NOMO-1 treated with DMSO at 0.1 percent for 48 hours (cell line): ENCODE results near the gene SSH2.

ENCODE experiments used
- DNase-seq: peaks from one replicate; lab custom pipeline; 2025; ENCODE audit not compliant: unreplicated experiment; lab: John Stamatoyannopoulos, UW

SSH2 gene

GRCh38 chr17:29630630-29631193 lies 299.3 kb downstream of the SSH2 start:
- DNase-seq = no peak

DNA sequence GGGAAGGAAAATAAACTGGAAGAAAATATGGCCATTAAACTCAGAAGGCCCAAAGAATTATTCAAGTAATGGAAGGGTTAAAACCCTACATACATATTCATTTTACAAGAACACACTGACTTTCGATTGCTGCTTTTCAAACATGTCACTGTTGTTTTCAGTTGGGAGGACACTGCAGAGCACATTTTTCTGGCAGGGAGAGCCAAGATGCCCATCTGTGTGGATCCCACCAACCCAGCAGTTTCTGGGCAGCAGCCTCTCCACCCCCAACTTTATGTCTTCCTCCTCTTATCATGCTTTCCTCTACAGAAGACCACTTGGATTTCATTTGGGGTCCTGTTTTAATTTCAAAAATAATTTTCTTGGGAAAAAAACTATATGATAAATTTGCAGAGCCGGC lies 300.2 kb downstream of the SSH2 start:
- DNase-seq = no peak

GRCh38 chr17:29628644-29629043 lies 301.4 kb downstream of the SSH2 start:
- no peak for DNase-seq

- DNase-seq = no peak
These were observed 302.1 kb downstream of the SSH2 start for GRCh38 chr17:29627951-29628350.

DNA sequence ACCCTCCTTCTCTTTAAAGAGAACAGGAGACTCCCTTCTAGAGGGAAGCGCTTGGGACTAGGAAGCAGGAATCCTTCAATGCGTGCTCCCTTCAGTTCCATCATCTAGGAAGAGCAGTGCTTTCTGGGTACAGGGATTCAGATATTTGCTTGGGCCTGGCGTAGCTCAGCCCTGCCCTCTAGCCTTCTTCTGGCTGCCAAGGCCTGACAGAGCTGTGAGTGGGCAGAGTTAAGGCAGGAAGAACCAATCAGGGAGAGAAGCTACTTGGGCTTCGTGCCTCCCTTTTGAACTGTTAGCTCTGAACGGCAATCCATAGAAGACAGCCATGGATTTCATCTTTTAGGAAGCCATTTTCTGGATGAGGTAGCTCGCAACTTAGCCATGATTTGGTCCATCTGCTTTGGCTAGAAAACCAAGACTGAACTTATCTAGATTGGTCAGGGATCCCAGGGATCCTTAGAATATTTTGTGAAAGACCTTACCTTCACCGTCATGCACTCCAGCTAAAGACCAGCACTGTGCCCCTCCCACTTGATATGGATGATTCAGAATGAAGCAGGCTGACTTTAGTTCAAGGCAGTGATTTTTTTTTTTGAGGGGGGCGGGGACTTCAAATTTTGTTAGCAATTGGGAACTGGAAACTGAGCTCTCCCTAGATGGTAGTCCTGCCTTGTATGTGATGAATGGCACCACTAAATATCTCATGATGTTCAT lies 304.8 kb downstream of the SSH2 start:
- no peak for DNase-seq

DNA sequence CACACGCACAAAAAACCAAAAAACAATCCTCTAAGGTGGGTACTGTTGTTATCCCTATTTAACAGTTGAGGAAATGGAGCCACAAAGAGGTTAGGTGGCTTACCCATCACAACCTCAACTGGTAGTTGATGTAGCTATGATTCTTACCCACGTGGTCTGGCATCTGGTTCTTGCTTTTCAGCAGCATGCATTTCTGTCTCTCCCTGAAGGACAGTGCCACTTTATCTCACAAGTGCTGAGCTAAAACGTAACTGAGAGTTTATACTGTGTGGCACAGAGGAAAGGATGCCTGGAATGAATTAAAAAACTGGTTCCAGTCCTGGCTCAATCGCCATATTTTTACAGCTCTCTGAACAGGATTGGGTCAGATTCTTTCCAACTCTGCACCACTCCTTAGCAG lies 305.4 kb downstream of the SSH2 start:
- DNase-seq = no peak

- no peak for DNase-seq
These were observed 306.8 kb downstream of the SSH2 start for GRCh38 chr17:29623283-29623647.

- peak; percentile 7 for DNase-seq
These were observed 307.4 kb downstream of the SSH2 start, which contains the start of gene CORO6 for GRCh38 chr17:29622337-29623282. TSS of gene CORO6 (minus strand) at chr17:29622912. CDS start at chr17:29621421, 1,491 bp downstream.

DNA sequence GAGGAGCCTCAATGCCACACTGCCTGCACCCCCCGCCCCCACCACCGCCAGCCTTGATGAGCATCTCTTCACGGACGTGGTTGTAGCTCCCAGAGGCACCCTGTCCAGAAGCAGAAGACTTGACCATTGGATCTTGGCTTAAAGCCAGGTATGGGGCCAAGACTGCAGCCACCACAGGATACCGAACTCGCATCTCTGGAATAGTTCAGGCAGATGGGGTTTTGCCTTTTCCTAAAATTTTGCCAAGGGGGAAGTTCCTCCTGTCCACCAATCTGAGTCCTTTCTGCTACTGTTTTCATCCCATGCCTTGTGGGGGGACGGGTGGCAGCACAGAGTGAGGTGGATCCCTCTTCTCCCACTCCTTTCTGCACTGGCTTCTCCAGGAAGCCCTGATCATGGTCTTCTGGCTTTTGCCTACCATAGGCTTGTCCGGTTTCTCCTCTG lies 308.3 kb downstream of the SSH2 start:
- DNase-seq = no peak

GRCh38 chr17:29620779-29621500 lies 309.1 kb downstream of the SSH2 start:
- no peak for DNase-seq

DNA sequence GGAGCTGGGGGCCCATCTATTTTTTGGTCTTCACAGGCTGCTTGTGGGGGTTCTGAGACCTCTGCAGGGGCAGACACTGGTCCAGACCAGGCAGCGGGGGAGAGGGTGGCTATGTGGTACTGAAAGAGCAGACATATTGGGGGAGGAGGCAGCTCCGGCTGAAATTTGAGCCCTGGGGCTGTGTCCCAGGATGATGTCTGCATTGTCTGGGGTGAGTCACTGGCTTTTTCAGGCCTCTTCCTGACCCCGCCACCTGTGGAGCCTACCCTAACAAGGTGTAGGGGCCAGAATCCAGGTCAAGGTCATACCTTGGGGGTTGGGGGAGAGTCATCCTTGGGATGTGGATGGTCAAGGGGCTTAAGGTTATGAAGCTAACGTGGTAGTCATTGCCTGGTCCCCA lies 309.8 kb downstream of the SSH2 start:
- no peak for DNase-seq

- peak; percentile 8 for DNase-seq
These were observed 310.8 kb downstream of the SSH2 start for GRCh38 chr17:29619251-29619650.

- no peak for DNase-seq
These were observed 311.6 kb downstream of the SSH2 start for GRCh38 chr17:29618272-29619065.

DNA sequence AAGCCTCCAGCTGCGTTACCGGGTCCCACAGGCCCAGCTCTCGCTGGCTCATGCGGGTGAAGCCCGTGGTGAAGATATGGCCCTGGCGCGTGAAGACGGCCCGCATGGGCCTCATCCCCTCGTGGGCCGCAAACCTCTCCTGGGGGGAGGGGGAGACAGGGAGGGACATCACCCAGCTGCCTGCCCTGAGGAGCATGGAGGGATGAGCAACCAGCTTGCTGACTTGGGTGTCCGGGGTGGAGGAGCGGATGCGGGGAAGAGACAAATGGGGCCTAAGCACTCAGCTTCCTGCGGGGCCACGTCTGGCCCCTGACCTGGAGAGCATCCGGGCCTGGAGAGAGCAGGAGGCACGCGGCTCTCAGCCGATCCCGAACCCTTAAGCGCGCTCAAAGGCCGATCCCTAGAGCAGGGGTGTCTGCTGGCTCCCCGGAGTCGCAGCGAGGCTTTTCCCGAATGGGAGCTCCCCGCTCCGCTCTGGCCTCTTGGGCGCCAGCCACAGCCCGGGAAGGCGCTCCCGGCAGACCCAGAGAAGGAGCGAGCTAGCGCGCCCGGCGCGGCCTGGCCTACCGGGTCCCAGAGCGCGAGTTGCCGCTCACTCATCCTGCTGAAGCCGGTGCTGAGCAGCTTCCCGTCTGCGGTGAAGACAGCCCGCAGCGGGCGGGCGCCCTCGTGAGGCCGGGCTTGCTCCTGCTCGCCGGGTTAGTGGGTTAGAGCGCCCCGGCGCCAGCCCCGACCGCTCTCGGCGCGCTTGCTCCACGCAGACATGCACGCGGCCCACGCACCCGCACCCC lies 312.4 kb downstream of the SSH2 start:
- peak; percentile 80 for DNase-seq

GRCh38 chr17:29617125-29617480 lies 312.9 kb downstream of the SSH2 start:
- peak; percentile 82 for DNase-seq

DNA sequence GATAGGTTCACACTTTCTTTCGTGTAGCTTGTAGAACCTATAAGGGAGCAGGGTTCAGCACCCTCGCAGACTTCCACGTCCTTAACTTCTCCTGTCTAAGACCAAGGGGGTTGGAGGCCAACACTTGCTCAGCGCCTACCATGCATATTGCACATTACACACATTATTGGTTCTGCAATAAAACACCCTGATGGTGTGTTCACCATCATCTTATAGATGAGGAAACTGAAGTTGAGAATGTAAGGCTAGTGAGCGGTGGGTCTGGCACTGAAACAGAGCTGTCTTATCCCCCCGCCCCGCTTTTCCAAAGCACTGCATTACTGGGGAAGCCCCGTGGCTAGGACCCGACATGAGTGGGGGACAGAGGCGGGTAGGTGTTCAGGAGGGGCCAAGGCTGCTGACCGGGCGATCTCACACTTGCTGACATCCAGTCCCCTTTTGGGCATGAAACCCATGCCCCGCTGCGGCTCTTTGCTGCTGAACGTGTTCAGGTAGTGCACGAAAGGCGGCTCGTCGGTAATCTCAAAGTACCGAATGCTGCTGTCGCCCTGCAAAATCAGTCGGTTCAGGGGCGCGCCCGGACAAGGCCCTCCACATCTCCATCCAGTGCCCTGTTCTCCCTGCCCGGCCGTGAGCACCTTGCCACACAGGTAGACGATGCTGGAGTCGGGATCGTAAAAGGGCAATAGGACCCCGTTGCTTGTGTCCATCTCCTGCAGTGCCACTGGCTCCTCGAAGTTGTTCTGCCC lies 313.6 kb downstream of the SSH2 start:
- no peak for DNase-seq

DNA sequence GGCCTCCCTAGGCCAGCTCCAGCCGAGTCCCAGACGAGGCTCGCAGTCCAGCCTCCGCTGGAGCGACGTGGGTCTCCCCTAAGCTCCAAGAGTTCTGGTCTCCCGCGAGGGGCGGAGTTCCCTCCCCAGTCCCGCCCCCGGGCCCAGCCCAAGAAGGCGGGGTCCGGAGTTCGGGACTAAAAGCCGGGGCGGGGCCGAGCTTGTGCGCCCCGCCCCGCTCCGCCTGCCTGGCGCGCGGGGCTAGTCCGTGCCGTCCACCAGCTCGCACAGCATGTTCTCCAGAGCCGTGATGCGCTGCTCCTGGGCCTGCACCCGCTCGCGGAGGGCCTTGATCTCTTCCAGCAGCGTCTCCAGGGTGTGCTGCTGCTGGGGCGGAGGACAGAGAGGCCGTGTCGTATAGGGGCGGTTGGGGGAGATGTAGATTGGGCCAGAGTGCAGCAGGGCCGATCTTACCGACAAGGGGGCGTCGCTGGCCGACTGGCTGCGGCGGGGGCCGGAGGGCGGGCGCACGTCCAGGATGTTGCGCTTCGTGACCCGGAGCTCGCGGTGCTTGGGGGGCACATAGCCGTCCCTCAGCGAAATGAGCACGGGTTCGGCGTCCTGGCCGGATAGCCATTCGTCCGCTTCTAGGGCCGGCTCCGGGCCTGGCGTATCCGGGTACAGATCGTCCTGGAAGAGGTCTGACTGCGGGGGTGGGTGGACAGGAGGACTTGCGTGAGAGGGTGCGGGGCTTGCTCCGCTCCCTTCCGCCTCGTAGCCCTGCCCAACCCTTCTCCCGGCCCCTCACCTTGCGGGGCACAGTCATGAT lies 314.3 kb downstream of the SSH2 start:
- peak; percentile 59 for DNase-seq

- peak; percentile 47 for DNase-seq
These were observed 315.0 kb downstream of the SSH2 start for GRCh38 chr17:29615048-29615385.
